Fibroblast of lung (primary cell): ENCODE results near the gene CTPS2.

ENCODE experiments used
- CTCF ChIP-seq, 2 donors: IDR thresholded peaks in 1 of 2; conservative IDR thresholded peaks in 1 of 2; 1 replicate in 1 of 2; 2 replicates in 1 of 2; pipeline ENCODE4 v1.5.1; 2011 to 2012; ENCODE audit warnings: low read length in 2 of 2, control low read depth in 1 of 2, inconsistent platforms in 1 of 2, low read depth in 1 of 2, mild to moderate bottlenecking in 1 of 2
- EZH2 ChIP-seq: IDR thresholded peaks from 2 replicates; pipeline ENCODE4 v1.5.1; 2012; ENCODE audit warnings: low read length, control low read depth, mild to moderate bottlenecking; ENCODE audit errors: missing control alignments

- TF ChIP-seq EZH2, result no peak
- TF ChIP-seq CTCF (conservative IDR thresholded peaks at IDR 0.05 in 1 of 2, IDR thresholded peaks at IDR 0.05 in 1 of 2; ENCODE audit: low read depth in 1 of 2, low read length in 2 of 2), result no peak
Observed at GRCh38 chrX:16629909-16630308, 82.6 kb downstream of the CTPS2 start.
